GM18909 (cell line): ENCODE results near the gene GOLGA1.
"Not testable (repeated sequence)": the region's sequence is repeated elsewhere in the genome, so short reads cannot be mapped to it uniquely, and the experiment has no call there.

Experiments
- ATAC-seq: cut with Tn5 transposase; IDR thresholded peaks from one replicate; pipeline ENCODE4 v1.9.1; 2021; ENCODE audit warnings: mild to moderate bottlenecking; ENCODE audit not compliant: unreplicated experiment, poor library complexity

GOLGA1 gene

GRCh38 chr9:124861342-124862229 lies 79.3 kb downstream of the GOLGA1 start, which contains the start of the genes ARPC5L and RPL35:
ARPC5L (plus strand) TSS chr9:124862130; CDS start chr9:124869291, 7,161 bp downstream.
RPL35 (minus strand) TSS chr9:124861957; CDS start chr9:124861912, 45 bp downstream.
- ATAC-seq, result peak; percentile 90

- ATAC-seq, result no peak
Measured at GRCh38 chr9:124860582-124861341, 80.1 kb downstream of the GOLGA1 start.

- no peak for ATAC-seq
Measured at GRCh38 chr9:124859803-124860581, 80.9 kb downstream of the GOLGA1 start.

GRCh38 chr9:124858330-124859046 lies 82.4 kb downstream of the GOLGA1 start:
- ATAC-seq, result no peak

GRCh38 chr9:124857533-124858162 lies 83.2 kb downstream of the GOLGA1 start:
- no peak for ATAC-seq

- ATAC-seq, result no peak
Measured at GRCh38 chr9:124855944-124856765, 84.7 kb downstream of the GOLGA1 start.

GRCh38 chr9:124855566-124855943 lies 85.3 kb downstream of the GOLGA1 start:
- no peak for ATAC-seq

- no peak for ATAC-seq
Measured at GRCh38 chr9:124854822-124855221, 86.1 kb downstream of the GOLGA1 start.

- ATAC-seq, result no peak
Measured at GRCh38 chr9:124854161-124854560, 86.7 kb downstream of the GOLGA1 start.

- no peak for ATAC-seq
Measured at GRCh38 chr9:124853605-124854143, 87.2 kb downstream of the GOLGA1 start.

- peak; percentile 75 for ATAC-seq
Measured at GRCh38 chr9:124852829-124853531, 87.9 kb downstream of the GOLGA1 start, which contains the start of gene WDR38. WDR38 (plus strand) TSS chr9:124853460; CDS start chr9:124853532, 72 bp downstream.

- ATAC-seq, result no peak
Measured at GRCh38 chr9:124852121-124852828, 88.6 kb downstream of the GOLGA1 start.

- no peak for ATAC-seq
Measured at GRCh38 chr9:124849801-124850200, 91.1 kb downstream of the GOLGA1 start.

- no peak for ATAC-seq
Measured at GRCh38 chr9:124846969-124847368, 93.9 kb downstream of the GOLGA1 start.

- not testable (repeated sequence) for ATAC-seq
Measured at GRCh38 chr9:124846467-124846866, 94.4 kb downstream of the GOLGA1 start.

GRCh38 chr9:124844291-124844690 lies 96.6 kb downstream of the GOLGA1 start:
- no peak for ATAC-seq
